Bronchus fibroblast of lung (primary cell): ENCODE results near the gene SCUBE1. TPM values are rescaled to one million over a fixed set of nuclear protein-coding genes. Genes with fewer than 3 reads are reported as not detected.

Experiments used
- total RNA-seq: library from RNA; depleted of rRNA; stranded (reverse); fragments of >200 nt; gene quantifications from 2 replicates; pipeline ENCODE4 v1.2.3, GENCODE V29; 2015

SCUBE1 gene
- 0.17 TPM in 1 of 2 replicates, not detected in the other for total RNA-seq

GRCh38 chr22:43343262-43343669, at the start of gene SCUBE1:
SCUBE1 (minus strand) TSS chr22:43343372; CDS start chr22:43343261, 111 bp downstream.

DNA sequence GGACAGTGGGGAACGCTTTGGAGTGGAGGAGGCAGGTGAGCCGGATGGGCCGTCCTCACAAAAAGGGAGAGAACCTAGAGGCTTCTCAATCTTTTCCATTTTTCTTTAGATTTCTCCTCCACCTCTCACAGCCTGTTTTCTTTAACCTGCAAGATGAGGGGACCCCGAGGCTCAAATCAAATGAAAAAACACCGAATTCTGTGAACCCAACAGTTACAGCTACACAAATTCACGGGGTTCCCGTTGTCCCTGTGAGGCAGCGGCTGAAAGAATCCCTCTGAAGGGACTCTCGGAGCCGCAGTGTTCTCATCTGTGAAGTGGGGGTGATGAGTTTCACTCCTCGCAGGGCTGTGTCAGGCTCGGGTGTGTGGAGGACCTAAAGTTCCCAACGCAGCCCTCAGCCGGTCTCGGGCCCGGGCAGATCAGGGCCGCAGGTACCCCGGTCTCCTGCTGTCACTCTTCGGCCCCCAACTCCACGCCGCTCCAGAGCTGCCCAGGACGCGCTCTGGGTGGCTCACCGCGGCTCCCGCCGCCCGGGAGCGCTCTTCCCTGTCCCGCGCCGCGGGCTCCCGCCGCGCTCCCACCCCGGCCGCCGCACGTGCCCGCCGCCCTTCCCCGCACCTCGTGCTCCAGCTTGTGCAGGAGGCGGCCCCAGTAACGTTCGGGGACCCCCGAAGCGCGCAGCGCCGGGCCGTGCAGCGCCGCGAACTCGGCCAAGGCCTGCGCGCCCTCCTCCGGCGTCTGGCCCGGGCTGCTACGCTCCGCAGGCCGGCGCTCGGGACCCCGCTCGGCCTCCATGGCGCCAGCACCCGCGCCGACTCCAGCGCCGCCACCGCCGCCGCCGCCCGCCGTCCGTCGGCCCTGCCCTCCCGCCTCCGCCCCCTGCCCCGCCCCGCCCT, 156.7 kb downstream of the SCUBE1 start, which contains the start of gene TTLL12:
Gene TTLL12 (minus strand): TSS at position 863 of the 899 bp plus-strand sequence. CDS start 65 bp downstream, at position 798.

GRCh38 chr22:43151251-43152002, 191.7 kb downstream of the SCUBE1 start, which contains the start of gene TSPO:
TSPO (plus strand) TSS chr22:43151559; CDS start chr22:43159239, 7,680 bp downstream.

Other genes with a start within 250 kb of the SCUBE1 start
- 0.17 and 0.30 TPM in 2 replicates for gene BIK, start 232.6 kb downstream of the SCUBE1 start, total RNA-seq
- 19.7 and 22.1 TPM in 2 replicates for gene MCAT, start 200.0 kb downstream of the SCUBE1 start, total RNA-seq
- 662 and 733 TPM in 2 replicates for gene TSPO, start 191.8 kb downstream of the SCUBE1 start, total RNA-seq
- gene TTLL12, start 156.2 kb downstream of the SCUBE1 start, total RNA-seq, result 47.3 and 52.1 TPM in 2 replicates
- gene MPPED1, start 68.6 kb upstream of the SCUBE1 start, total RNA-seq, result not detected in 2 replicates